Dendritic cell treated with granulocyte-macrophage colony-stimulating factor and Interleukin-4, amounts not matched to agents 40 ng/mL and 50 ng/mL, for 4 days (primary cell): Measurements from ENCODE around the gene POR.
A peak's percentile ranks its signal among the peaks of the same experiment; 100 is the strongest.
"Not testable (repeated sequence)": the region's sequence is repeated elsewhere in the genome, so short reads cannot be mapped to it uniquely, and the experiment has no call there.

Experiments used
- H3K27ac Mint-ChIP-seq: one replicate; pipeline ENCODE4 v1.8.0; 2022; ENCODE audit warnings: mild to moderate bottlenecking, mixed read lengths
- H3K27me3 Mint-ChIP-seq: one replicate; pipeline ENCODE4 v1.8.0; 2022; ENCODE audit warnings: mild to moderate bottlenecking, mixed read lengths
- H3K36me3 Mint-ChIP-seq: one replicate; pipeline ENCODE4 v1.8.0; 2022; ENCODE audit warnings: low read depth, mixed read lengths
- H3K4me1 Mint-ChIP-seq: one replicate; pipeline ENCODE4 v1.8.0; 2022; ENCODE audit warnings: low read depth, mixed read lengths
- H3K4me3 Mint-ChIP-seq: one replicate; pipeline ENCODE4 v1.8.0; 2022; ENCODE audit warnings: mild to moderate bottlenecking, moderate library complexity, mixed read lengths
- H3K9me3 Mint-ChIP-seq: one replicate; pipeline ENCODE4 v1.8.0; 2022; ENCODE audit warnings: mixed read lengths
- intact Hi-C: fragments of 100-400 bp; cut with micrococcal nuclease; formaldehyde crosslinking; loops from one replicate; pipeline ENCODE4 v1.15.0; 2022

POR gene

GRCh38 chr7:75996476-75996875 lies 81.5 kb downstream of the POR start:
- no peaks in the 10 kb centered on the region for H3K9me3 Mint-ChIP-seq
- H3K27ac Mint-ChIP-seq = peak overlapping the region; percentile 72
- intact Hi-C loops = no loop called here
- H3K36me3 Mint-ChIP-seq = peaks cover 65% of the 10 kb centered on the region
- H3K27me3 Mint-ChIP-seq = no peaks in the 10 kb centered on the region
- peaks cover 47% of the 10 kb centered on the region for H3K4me1 Mint-ChIP-seq
- no peak overlapping the region for H3K4me3 Mint-ChIP-seq

- intact Hi-C loops = no loop called here
- H3K4me1 Mint-ChIP-seq = peaks cover 45% of the 10 kb centered on the region
- peak overlapping the region; percentile 72 for H3K27ac Mint-ChIP-seq
- no peaks in the 10 kb centered on the region for H3K27me3 Mint-ChIP-seq
- peaks cover 80% of the 10 kb centered on the region for H3K36me3 Mint-ChIP-seq
- no peaks in the 10 kb centered on the region for H3K9me3 Mint-ChIP-seq
- H3K4me3 Mint-ChIP-seq = no peak overlapping the region
Measured at GRCh38 chr7:75998038-75998437, 83.1 kb downstream of the POR start.

GRCh38 chr7:76000566-76000965 lies 85.6 kb downstream of the POR start:
- peaks cover 28% of the 10 kb centered on the region for H3K4me1 Mint-ChIP-seq
- H3K27me3 Mint-ChIP-seq = no peaks in the 10 kb centered on the region
- no peaks in the 10 kb centered on the region for H3K9me3 Mint-ChIP-seq
- H3K27ac Mint-ChIP-seq = no peak overlapping the region
- no peak overlapping the region for H3K4me3 Mint-ChIP-seq
- intact Hi-C loops = loop anchor here (10.0 kb wide), 1 partner anchor 56 kb away; no protein-coding TSS in a partner anchor
- H3K36me3 Mint-ChIP-seq = peaks cover 92% of the 10 kb centered on the region

- H3K36me3 Mint-ChIP-seq = peaks cover 92% of the 10 kb centered on the region
- intact Hi-C loops = loop anchor here (10.0 kb wide), 1 partner anchor 57 kb away; no protein-coding TSS in a partner anchor
- no peak overlapping the region for H3K27ac Mint-ChIP-seq
- no peaks in the 10 kb centered on the region for H3K27me3 Mint-ChIP-seq
- no peaks in the 10 kb centered on the region for H3K9me3 Mint-ChIP-seq
- H3K4me3 Mint-ChIP-seq = no peak overlapping the region
- peaks cover 12% of the 10 kb centered on the region for H3K4me1 Mint-ChIP-seq
Measured at GRCh38 chr7:76002139-76002538, 87.2 kb downstream of the POR start.

- Mint-ChIP-seq H3K4me3 (no peak overlapping the region), H3K27ac (no peak overlapping the region), H3K27me3 (no peaks in the 10 kb centered on the region), H3K36me3 (peaks cover 94% of the 10 kb centered on the region), H3K9me3 (no peaks in the 10 kb centered on the region), H3K4me1 (peaks cover 5% of the 10 kb centered on the region)
- intact Hi-C loops = loop anchor here (10.0 kb wide), 1 partner anchor 58 kb away; no protein-coding TSS in a partner anchor
Measured at GRCh38 chr7:76002822-76003221, 87.9 kb downstream of the POR start.

- Mint-ChIP-seq H3K36me3 (peaks cover 95% of the 10 kb centered on the region), H3K4me3 (no peak overlapping the region), H3K27me3 (no peaks in the 10 kb centered on the region), H3K27ac (no peak overlapping the region), H3K4me1 (peaks cover 7% of the 10 kb centered on the region), H3K9me3 (no peaks in the 10 kb centered on the region)
- intact Hi-C loops = loop anchor here (10.0 kb wide), 1 partner anchor 59 kb away; no protein-coding TSS in a partner anchor
Measured at GRCh38 chr7:76003351-76003750, 88.4 kb downstream of the POR start.

- H3K4me1 Mint-ChIP-seq = peaks cover 20% of the 10 kb centered on the region
- intact Hi-C loops = loop anchor here (10.0 kb wide), 1 partner anchor 60 kb away; no protein-coding TSS in a partner anchor
- not testable (repeated sequence) for H3K27me3 Mint-ChIP-seq, H3K4me3 Mint-ChIP-seq, H3K9me3 Mint-ChIP-seq, H3K27ac Mint-ChIP-seq
- peaks cover 83% of the 10 kb centered on the region for H3K36me3 Mint-ChIP-seq
Measured at GRCh38 chr7:76005004-76005403, 90.0 kb downstream of the POR start.

GRCh38 chr7:76008156-76008687 lies 93.3 kb downstream of the POR start:
- H3K4me1 Mint-ChIP-seq = peaks cover 39% of the 10 kb centered on the region
- intact Hi-C loops = loop anchor here (10.0 kb wide), 1 partner anchor 63 kb away; no protein-coding TSS in a partner anchor

GRCh38 chr7:76009672-76010600 lies 95.0 kb downstream of the POR start:
- peak overlapping the region; percentile 67 for H3K4me3 Mint-ChIP-seq

More at GRCh38 chr7:76008156-76008687, 93.3 kb downstream of the POR start:
- Mint-ChIP-seq H3K4me3 (no peak overlapping the region), H3K27me3 (no peaks in the 10 kb centered on the region), H3K27ac (peak overlapping the region; percentile 58), H3K36me3 (peaks cover 83% of the 10 kb centered on the region), H3K9me3 (no peaks in the 10 kb centered on the region)

GRCh38 chr7:76011442-76011861 lies 96.5 kb downstream of the POR start:
- no peaks in the 10 kb centered on the region for H3K9me3 Mint-ChIP-seq
- H3K4me1 Mint-ChIP-seq = peaks cover 48% of the 10 kb centered on the region
- H3K27me3 Mint-ChIP-seq = no peaks in the 10 kb centered on the region
- peaks cover 74% of the 10 kb centered on the region for H3K36me3 Mint-ChIP-seq
- no peak overlapping the region for H3K4me3 Mint-ChIP-seq
- H3K27ac Mint-ChIP-seq = no peak overlapping the region
- intact Hi-C loops = no loop called here

More at GRCh38 chr7:76009672-76010600, 95.0 kb downstream of the POR start:
- no peaks in the 10 kb centered on the region for H3K9me3 Mint-ChIP-seq
- peak overlapping the region; percentile 58 for H3K27ac Mint-ChIP-seq
- intact Hi-C loops = loop anchor here (10.0 kb wide), 1 partner anchor 65 kb away; no protein-coding TSS in a partner anchor
- H3K27me3 Mint-ChIP-seq = no peaks in the 10 kb centered on the region
- peaks cover 39% of the 10 kb centered on the region for H3K4me1 Mint-ChIP-seq
- H3K36me3 Mint-ChIP-seq = peaks cover 81% of the 10 kb centered on the region

- Mint-ChIP-seq H3K36me3 (peaks cover 77% of the 10 kb centered on the region), H3K27ac (no peak overlapping the region), H3K4me3 (no peak overlapping the region), H3K4me1 (peaks cover 28% of the 10 kb centered on the region), H3K9me3 (no peaks in the 10 kb centered on the region), H3K27me3 (no peaks in the 10 kb centered on the region)
- intact Hi-C loops = no loop called here
Measured at GRCh38 chr7:76016191-76016947, 101.4 kb downstream of the POR start.

- H3K27ac Mint-ChIP-seq, intact Hi-C loops, H3K9me3 Mint-ChIP-seq, H3K27me3 Mint-ChIP-seq, H3K4me3 Mint-ChIP-seq: not testable (repeated sequence)
- Mint-ChIP-seq H3K36me3 (peaks cover 61% of the 10 kb centered on the region), H3K4me1 (peaks cover 44% of the 10 kb centered on the region)
Measured at GRCh38 chr7:76018520-76018919, 103.6 kb downstream of the POR start.

GRCh38 chr7:76020031-76020714 lies 105.2 kb downstream of the POR start:
- intact Hi-C loops = loop anchor here (1.0 to 5.0 kb wide), 3 partner anchors 154 to 258 kb away; no protein-coding TSS in a partner anchor
- Mint-ChIP-seq H3K27ac (no peak overlapping the region), H3K4me3 (no peak overlapping the region), H3K36me3 (peaks cover 63% of the 10 kb centered on the region), H3K27me3 (no peaks in the 10 kb centered on the region), H3K9me3 (no peaks in the 10 kb centered on the region), H3K4me1 (peaks cover 56% of the 10 kb centered on the region)
